NCI-H226 (cell line): ENCODE results near the gene CFDP1.
"Not testable (repeated sequence)": the region's sequence is repeated elsewhere in the genome, so short reads cannot be mapped to it uniquely, and the experiment has no call there.

ENCODE experiments used
- DNase-seq: peaks from one replicate; pipeline ENCODE4 v3.0.0-alpha.2; 2015

CFDP1 gene

DNA sequence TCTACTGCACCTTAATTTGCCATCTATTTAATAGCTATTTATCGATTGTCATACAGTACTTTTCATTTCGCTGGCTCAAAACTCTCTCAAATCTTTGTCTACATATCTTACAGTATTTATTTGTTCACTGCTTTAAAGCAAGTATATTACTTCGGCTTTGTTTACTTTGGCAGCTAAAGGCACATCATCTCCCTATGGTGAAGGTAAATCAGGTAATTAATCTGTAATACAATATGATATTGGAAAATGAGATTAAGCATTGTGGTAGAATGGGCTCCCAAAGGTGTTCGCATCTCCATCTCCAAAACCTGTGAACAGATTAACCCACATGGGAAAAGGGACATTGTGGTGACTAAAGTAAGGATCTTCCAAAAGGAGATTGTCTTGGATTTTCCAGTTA is 24.7 kb upstream of the CFDP1 start:
- no peak for DNase-seq

DNA sequence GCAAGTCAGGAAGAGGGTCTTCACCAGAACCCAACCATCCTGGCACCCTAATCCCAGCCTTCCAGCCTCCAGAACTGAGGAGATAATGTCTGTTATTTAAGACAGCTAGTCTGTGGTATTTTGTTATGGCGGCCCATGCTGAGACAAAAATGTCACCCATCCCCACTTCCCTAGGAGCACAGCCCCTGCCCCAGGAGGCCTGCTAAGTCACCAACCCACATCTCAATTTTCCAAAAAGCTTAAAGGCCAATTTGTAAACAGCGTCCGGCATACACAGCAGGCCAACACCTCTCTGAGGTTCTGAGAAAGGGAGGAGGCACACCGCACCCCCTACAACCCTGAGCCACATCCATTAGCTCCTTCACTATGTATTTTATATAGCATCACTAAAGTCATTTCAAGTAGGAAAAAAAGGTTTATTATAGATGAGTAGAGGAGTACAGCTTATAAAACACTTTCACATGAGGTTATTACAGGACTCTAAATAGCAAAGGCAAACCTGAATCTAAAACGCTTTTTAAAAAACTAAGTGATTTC is 24.2 kb upstream of the CFDP1 start:
- DNase-seq, result no peak

DNA sequence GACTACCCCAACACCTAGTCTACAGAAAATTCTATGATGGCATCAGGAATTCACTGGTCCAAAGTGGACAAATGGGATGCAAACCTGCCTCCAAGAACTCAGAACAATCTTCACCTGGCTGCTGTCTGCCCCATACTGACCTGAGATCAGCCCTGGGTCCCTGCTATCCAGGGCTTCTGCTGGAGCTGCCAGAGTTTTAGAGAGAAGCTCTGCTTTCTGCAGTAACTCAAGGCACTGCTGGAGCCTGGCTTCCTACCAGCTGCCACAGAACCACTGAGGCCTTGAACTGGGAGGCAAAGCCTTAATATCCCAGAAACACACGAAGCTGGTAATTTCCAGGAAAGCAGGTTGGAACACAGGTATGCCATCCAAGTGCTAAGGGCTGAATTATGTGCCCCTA is 23.7 kb upstream of the CFDP1 start:
- no peak for DNase-seq

DNA sequence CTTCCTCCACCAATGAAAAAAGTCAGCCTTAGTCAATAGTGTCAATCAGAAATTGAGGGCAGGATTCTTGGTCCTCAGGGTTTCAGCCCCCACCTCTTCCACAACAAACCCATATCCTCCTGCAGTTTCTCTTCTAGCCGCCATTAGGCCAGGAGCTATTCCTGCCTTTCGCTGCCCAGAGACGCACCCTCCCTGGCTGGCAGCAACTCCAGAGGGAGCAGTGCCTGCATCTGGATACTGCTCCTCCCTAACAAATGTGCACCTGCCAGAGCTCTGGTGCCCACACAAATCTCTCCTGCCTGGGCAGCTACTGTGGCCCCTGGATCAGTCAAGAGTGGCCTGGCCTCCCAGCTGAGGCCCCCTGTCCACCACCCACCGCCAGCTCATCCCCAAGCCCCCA is 23.2 kb upstream of the CFDP1 start:
- not testable (repeated sequence) for DNase-seq

DNA sequence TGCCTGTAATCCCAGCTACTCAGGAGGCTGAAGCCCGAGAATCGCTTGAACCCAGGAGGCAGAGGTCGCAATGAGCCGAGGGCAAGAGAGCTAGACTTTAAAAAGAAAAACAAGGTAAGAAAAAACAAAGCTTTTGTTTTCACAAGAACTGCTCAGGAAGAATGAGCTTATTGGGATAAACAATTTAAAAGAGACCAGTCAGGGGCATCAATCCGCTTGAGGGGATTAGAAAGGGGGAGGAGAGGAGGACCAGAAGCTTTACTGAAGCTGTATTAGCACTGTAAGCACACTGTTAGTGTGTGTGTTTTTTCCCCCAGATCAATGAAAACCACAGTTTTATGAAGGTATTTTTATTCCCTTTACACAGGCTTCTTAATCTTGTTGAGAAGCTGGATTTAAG is 22.4 kb upstream of the CFDP1 start:
- no peak for DNase-seq

DNA sequence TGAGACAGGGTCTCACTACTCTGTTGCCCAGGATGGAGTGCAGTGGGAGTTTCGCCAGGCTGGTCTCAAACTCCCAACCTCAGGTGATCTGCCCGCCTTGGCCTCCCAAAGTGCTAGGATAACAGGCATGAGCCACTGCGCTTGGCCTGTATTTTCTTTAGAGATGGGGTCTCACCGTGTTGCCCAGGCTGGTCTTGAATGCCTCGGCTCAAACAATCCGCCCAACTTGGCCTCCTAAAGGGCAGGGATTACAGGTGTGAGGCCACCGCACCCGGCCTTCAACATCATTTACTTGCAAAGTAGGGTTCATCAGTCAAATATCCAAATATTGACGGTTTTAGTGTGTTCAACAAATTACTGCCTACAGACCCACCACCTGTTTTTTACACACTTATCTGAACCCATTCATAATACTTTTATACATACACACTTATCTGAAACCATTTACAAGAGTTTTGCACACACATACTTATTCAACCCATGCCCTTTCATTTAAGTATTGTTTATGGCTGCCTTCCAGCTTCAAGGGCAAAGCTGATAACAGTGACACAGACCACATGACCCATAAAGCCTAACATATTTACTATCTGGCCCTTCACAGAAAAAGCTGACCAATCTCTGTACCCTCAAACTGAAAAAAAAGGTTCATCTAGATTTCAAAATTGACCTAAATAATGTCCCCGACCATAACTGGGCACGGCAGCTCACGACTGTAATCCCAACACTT is 19.3 kb upstream of the CFDP1 start:
- no peak for DNase-seq

DNA sequence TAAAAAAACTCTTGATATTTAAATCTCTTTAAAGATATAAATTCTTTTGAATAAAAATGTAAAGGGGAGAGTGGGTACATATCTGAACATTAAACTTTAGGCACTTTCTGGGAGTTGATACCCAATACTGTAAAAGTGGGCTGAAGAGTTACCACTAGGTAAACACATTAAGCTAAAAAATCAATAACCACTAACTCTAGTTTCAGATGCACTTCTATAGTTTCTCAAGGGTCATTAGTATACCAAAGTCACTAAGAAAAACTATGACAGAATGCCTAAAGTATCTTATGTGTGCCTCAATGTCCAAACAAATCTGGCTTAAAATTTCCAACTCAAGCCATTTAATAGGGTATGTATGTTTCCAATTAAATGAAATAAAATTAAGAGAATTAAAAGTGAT is 13.1 kb upstream of the CFDP1 start:
- DNase-seq, result no peak

DNA sequence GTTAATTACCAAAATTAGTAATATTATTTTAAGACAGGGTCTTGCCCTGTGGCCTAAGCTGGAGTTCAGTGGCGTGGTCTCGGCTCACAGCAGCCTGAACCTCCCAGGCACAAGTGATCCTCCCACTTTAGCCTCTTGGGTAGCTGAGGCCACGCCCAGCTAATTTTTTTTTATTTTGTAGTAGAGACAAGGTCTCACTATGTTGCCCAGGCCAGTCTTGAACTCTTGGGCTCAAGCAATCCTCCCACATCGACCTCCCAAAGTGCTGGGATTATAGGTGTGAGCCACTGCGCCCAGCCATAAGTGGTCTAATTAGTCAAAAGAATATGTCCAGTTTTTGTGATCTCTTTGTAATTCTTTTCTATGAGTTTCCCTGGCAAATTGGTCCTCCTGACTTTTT is 12.0 kb upstream of the CFDP1 start:
- no peak for DNase-seq

DNA sequence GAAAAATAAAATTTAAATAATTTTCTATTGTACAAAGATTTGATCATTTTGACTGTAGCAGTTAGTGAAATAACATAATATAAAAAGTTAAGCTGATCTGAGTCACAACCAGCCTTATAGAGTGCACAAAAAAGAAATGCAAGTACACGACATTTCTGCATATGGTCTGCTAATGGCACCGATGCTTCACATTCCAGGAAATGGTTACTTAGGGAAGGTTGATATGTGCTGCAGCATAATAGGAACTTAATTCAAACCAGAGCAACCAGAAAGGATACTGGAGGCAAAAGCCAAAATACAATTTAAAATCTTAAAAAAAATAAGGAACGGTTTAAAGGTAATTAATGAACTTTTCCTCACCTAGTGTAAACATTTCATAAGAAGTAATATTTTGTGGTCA is 10.0 kb upstream of the CFDP1 start:
- DNase-seq, result no peak

DNA sequence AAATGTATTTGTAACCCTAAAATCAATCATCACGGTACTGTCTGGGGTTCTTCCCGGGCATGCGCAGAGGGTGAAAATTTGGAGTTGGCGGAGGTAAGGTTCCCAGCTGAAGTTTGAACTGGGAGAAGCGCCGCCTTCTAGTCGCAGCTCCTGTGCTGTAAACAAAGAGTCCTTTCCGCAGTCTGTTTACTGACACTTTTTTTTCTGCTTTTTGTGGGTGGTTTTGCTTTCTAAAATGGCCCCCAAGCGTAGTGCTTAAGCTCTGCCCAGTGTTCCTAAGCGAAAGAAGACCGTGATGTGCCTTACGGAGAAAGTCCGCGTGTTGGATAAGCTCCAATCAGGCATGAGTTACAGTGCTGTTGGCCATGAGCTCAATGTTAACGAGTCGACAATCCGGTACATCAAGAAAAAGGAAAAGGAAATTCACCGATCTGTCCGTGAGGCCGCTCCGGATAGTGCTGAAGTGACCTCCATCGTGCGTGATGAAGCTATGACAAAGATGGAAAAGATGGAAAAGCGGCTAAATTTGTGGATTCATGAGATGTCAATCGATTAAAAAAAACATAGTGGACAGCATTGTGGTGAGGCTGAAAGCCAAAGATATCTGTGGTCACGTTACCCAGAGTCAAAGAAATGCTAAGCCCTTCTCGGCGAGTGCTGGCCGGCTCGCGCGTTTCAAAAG is 570 bp upstream of the CFDP1 start:
- peak; percentile 80 for DNase-seq

DNA sequence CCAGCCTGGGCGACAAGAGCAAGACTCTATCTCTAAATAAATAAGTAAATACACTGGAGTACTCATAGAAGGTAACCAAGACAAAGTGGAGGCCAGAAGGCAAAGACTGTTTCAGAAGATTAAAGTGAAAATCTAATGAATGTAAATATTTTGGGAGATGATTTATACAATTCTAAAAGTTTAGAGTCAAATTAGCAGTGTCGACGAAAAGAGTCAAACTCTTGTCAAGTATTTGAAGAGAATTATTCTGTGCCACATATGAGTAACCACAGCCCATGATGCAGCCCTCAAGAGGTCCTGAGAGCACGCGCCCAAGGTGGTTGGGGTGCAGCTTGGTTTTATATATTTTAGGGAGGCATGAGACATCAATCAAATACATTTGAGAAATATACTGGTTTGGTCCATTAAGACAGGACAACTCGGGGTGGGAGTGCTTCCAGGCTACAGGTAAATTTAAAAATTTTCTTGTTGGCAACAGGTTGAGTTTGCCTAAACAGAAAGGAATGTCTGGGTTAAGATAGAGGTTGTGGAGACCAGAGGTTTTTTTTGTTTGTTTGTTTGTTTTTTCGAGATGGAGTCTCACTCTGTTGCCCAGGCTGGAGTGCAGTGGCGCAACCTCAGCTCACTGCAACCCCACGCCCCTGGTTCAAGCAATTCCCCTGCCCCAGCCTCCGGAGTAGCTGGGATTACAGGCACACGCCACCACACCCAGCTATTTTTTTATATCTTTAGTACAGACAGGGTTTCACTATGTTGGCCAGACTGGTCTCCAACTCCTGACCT is 3.5 kb downstream of the CFDP1 start:
- DNase-seq, result no peak

DNA sequence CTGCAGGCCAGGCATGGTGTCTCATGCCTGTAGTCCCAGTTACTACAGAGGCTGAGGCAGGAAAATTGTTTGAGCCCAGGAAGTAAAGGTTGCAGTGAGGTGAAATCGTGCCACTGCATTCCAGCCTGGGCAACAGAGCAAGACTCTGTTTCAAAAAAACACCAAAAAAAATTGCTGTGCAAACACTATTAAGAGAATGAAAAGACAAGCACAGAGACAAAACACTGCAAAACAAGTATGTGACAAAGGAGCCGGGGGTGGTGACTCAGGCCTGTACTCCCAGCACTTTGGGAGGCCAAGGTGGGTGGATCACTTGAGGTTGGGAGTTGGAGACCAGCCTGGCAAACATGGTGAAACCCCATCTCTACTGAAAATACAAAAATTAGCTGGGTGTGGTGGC is 6.8 kb downstream of the CFDP1 start:
- not testable (repeated sequence) for DNase-seq

DNA sequence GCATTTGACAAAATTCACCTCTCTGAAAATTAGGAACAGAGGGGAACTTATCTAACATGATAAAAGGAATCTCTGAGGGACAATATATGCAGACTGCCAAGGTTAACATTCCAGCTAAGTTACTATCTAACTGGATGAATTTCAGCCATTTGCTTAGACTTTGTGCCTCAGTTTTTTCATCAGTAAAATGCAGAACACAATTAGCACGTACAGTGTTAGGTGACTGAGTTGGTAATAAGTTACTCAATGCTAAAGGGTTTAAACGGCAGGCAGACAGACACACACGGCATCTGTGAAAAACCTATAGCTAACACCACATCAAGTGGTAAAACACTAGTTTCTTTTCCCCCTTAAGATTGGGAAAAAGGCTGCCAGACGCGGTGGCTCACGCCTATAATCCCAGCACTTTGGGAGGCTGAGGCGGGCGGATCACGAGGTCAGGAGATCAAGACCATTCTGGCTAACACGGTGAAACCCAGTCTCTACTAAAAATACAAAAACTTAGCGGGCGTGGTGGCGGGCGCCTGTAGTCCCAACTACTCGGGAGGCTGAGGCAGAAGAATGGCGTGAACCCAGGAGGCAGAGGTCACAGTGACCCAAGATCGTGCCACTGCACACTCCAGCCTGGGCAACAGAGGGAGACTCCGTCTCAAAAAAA is 9.1 kb downstream of the CFDP1 start:
- DNase-seq, result not testable (repeated sequence)

DNA sequence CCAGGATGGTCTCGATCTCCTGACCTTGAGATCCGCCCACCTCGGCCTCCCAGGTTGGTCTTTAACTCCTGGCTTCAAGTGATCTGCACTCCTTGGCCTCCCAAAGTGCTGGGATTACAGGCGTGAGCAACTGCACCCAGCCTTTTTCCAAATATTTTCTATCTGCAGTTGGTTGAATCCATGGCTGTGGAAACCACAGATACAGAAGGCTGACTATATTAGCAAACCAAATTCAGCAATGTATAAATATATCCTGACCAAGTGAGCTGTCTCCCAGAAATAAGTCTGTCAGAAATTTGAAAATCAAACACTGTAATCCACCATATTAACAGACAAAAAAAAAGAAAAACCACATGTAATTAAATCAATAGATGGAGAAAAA is 9.6 kb downstream of the CFDP1 start:
- no peak for DNase-seq

DNA sequence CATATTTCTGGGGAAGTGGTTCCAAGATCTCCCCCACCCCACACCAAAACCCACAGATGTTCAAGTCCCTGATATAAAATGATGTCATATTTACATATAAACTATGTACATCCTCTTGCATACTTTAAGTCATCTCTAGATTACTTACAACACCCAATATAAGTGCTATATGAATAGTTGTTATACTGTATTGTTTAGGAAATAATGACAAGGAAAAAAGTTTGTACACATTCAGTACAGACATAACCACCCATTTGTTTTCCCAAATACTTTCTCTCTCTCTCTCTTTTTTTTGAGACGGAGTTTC is 11.5 kb downstream of the CFDP1 start:
- DNase-seq, result no peak

DNA sequence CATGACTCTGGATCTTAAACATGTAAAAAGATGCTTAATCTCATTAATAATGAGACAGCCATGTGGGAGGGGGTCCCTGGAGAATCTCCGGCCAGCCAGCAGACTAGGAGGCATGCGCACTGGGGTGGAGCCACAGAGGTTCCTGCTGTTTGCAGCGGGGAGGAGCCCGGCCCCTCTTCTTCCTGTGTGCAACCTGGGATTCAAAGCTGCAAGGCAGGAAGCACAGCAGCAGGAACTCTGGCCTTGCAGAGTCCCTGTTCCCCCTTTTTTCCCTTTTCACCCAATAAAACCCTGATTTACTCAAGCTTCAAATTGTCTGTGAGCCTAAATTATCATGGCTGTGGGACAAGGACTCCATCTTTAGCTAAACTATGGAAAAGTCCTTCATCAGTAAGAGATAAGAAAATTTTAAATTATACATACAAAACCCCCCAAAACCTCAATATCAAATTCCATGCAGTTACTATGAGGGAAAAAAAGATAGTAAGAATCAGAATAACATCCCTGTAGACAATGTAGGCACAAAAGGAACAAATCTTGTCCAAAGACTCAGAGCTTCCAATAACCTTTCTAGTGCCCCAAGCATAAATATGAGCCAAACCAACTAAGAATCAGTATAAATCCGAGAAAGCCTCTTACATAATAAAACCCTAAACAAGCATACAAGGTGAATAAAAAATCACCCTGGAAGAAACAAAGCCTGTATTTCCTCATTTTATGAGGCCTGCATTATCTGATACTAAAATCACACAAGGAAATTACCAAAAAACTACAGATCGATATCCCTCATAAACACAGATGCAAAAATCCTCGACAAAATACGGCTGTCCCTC is 12.1 kb downstream of the CFDP1 start:
- DNase-seq, result peak; percentile 70

DNA sequence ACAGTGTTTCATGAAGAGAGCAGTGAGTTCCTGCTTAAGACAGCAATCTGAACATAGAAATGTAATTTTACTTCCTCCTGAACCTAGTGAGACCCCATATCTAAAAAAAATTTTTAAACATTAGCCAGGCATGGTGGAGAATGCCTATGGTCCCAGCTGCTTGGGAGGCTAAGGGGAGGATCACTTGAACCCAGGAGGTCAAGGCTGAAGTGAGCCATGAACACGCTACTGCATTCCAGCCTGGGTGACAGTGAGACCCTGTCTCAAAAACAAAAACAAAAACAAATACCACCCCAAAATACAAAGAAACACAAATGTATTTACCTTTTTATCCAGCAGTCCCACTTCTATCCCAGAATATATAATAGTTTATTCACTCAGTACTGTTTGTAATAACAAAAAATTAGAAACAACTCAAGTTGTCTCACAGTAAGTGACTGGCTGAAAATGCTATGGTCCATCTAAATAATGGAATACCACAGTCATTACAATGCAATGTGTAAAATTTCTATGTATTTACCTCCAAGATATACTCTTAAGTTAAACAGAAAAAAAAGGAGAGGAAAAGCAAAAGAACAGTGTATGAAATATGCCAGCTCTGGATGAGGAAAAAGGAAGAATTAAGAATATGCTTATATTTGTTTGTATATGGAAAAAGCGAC is 16.3 kb downstream of the CFDP1 start:
- no peak for DNase-seq

DNA sequence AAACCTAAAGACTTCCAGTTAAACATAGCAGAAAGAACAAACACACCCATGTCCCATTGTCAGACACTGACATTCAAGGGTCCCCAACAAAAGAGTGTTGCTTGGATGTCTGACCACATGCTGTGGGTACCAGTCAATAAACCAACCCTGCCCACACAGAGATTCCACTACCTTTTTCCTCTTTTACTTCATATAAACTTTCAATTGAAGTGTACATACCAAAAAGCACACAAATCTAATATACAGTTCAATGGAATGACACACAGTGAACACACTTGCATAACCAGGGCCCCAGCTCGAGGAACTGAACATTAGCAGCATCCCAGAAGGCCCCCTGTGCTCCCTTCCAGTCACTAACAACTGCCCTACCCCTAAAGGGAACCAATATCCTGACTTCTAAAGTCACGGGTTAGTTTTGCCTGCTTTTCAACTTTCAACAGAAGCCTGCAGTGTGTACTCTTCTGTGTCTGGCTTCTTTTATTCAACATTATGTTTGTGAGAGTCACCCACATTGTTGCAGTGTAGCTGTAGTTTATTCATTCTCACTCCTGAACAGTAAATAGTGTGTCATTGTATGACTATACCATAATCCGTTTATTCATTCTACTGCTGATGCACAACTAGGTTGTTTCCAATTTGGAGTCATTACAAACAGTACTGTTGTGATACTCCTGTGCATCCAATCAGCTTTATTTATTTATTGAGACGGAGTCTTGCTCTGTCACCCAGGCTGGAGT is 18.0 kb downstream of the CFDP1 start:
- no peak for DNase-seq

DNA sequence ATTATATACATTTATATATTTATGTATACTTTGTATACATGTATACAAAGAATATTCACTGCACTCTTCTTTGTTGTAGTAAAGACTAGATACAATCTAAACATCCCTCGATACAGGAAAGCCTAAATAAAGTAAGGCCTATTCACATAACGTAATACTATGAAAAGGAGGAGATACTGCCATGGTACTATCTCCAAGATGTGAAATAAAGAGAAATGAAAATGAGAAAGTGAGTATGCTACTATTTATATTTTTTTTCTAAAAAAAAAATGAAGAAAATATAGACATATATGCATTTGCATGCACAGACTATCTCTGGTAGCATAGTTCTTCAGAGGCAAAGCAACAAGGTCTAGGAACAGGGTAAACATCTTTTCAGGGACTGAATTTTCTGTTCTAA is 19.4 kb downstream of the CFDP1 start:
- DNase-seq, result no peak

DNA sequence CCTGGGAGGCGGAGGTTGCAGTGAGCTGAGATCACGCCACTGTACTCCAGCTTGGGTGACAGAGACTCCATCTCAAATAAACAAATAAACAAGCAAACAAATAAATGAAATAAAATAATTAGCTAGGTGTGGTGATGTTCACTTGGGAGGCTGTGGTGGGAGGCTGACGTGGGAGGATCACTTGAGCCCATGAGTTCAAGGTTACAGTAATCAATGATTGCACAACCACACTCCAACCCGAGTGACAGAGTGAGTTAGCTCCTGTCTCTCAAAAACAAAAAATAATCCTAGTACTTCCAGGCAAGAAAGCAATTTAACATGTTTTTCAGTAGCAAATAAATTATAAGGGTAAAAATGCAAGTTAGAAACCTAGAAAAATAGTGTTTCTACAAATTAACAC is 26.4 kb downstream of the CFDP1 start:
- no peak for DNase-seq

DNA sequence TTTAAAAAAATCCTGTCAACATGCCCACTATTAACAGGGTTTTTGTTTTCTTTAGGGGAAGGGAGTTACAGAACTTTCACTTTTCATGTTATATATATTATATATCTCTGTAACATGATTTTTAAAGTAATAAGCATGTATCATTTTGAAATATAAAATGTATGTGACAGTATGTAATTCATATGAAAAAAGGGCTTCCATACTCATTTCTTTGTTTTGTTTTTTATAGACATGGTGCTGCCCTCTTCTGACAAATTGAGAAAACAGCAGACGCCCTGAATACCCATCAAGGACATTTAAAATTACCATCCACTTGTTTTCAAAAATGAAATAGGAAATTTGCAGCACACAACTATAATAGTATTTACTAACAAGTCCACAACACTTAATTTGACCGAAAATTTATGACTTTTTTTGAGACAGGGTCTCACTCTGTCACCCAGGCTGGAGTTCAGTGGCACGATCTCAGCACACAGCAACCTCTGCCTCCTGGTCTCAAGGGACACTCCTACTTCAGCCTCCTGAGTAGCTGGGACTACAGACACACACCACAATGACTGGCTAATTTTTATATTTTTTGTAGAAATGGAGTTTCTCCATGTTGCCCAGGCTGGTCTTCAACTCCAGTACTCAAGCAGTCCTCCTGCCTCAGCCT is 30.4 kb downstream of the CFDP1 start:
- peak; percentile 24 for DNase-seq
